GM21367 (cell line): ENCODE data around the gene ADCY10.
"Not testable (repeated sequence)": the region's sequence is repeated elsewhere in the genome, so short reads cannot be mapped to it uniquely, and the experiment has no call there.

Source experiments
- ATAC-seq: cut with Tn5 transposase; IDR thresholded peaks from one replicate; pipeline ENCODE4 v1.9.1; 2021; ENCODE audit not compliant: unreplicated experiment

The ADCY10 gene

DNA sequence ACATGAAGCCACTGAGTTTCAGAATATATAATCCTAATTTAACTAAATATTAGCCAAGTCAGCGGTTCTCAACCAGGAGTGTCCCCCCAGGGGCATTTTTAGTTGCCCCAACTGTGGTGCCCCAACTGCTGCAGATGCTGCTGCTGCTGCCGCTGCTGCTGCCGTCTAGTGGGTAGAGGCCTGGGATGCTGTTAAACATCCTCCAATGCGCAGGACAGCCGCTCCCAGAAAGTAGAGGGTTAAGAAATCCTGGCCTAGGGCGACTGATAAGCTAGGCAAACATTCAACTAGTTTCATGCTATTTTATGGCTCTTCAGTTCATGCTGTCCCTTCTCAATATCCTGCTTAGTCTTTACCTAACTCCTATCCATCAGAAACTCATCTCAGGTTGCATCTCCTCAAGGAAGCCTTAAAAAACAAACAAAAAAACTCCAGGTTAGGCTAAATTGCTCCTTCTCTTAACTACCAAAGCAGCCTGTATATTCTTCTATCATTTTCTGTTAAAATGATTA is 12.6 kb upstream of the ADCY10 start:
- ATAC-seq: no peak

DNA sequence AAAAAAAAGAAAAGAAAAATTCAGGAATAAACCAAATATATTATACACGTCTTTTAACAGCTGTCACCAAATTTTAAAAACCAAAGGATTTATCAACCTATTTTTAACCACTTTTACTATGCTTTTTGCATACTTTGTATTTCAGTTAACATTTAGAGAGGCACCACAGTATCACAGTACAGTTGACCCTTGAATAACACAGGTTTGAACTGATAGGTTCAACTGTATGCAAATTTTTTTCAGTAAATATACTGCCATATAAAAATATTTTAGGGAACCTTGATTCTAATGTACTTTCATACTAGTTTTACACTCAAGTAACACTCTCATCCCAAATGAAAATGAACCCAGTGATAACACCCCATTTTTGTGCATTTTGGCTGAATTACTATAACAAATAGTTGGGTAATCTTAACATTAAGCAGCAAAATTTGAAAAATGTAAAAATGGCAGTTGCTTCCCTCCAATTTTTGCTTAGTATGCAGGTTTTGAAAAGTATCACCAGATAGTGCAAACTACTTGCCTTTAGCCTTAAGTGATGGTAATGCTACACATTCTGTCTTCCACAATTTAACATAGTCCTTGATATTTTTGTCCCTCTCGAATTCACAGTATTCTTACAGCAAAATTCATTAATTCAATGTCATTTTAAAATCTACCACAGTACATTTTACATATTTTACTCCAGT is 10.8 kb upstream of the ADCY10 start:
- no peak for ATAC-seq

DNA sequence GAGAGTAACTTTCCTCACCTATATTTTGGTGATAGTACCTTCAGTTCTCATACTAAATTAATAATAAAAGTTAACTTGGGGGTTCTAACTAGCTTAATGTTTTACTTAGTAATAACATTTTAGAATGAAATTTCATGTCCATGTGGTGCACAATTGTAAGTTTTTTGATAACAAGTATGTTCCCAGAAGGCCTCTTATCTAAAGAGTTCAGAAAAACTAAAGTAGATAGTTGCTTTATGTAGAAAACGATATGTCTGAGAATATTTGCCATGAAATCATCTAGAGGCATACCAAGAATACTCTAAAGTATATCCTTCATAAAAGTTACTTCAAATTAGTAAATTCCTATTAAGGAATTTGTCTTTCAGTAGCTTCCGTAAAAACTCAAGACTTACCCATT is 10.2 kb upstream of the ADCY10 start:
- no peak for ATAC-seq

DNA sequence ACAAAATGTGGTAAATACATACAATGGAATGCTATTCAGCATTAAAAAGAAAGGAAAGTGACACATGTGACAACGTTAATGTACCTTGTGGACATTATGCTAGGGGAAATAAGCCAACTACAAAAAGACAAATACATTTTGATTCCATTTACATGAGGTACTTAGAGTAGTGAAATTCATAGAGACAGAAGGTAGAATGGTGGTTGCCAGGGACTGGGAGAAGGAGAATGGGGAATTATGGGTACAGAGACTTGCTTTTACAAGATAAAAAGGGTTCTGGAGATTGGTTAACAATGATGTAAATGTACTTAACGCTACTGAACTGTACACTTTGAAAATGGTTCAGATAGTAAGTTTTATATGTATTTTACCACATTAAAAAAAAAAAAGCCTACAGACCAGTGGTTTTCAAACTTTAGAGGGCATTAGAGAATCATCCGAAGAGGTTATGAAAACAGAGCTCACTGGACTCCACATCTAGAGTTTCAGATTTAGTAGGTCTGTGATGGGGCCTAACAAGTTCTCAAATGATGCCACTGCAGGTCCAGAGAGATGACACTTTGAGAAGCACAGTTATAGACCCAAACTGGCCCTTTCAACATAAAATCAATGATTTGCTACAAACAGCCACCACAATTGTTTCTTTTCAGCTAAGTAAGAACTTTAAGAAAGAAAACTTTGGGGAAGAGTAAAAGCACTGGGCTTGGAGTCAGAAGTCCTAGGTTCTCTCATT is 9.6 kb upstream of the ADCY10 start:
- no peak for ATAC-seq

DNA sequence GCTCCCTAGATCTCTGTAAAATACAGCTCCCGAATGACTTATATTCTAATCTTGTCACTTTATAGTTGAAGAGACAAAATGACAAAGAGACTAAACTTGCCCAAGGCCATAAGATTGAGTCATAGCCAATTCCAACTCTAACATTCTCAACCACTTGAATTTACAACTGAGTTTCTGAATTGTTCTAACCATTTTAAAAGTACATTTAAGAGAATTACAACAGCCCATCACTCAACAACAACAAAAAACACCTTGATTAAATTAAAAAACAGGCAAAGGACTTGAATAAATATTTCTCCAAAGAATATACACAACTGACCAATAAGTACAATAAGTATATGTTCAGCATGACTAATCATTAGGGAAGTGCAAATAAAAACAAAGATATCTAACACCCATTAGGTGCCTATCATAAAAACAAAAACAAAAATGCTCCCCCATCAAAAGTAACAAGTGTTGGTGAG is 8.7 kb upstream of the ADCY10 start:
- no peak for ATAC-seq

DNA sequence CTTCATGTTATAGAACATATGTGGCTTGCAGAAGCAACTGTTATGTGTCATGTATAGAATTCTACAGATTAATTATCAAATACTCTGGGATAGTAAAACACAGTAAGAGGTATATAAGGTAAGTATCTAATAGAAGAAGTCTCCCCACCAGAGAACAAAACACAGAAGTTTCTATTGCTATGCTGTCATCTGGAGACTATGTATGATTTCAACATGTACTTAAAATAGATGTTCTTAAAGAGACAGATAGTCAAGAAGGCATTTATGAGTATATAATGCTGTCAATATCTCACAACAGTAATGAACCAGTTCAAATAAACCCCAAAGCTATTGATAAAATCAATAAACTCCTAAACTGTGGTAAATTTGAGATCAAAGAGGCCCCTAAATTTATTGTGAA is 8.1 kb upstream of the ADCY10 start:
- ATAC-seq: no peak

DNA sequence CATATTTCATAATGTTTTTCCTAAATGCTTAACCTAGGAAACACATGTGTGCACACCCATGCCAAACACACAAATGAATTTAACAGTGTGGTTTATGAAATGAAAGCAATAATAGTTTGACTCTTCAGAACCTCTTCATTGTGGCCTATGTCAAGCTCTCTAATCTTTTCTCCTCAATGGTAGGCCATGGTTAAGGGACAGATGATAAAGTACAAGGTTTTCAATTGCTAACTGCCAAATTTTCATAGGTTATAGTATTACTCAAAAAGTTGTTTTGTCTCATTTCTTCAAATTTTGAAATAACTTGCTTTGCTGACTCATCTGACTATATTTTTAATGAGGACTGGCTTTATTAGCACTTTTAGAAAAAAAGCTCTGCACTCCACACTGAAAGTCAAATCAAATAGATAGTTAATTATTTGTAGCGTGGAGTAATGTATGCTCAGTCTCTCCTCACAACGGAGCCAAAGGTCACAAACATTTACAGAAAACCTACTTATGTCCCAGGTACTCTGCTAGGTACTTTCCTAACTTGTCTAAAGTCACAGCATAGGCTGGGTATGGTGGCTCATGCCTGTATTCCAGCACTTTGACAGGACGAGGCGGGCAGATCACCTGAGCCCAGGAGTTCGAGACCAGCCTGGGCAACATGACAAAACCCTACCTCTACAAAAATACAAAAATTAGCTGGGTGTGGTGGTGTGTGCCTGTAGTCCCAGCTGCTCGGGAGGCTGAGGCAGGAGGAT is 3.0 kb upstream of the ADCY10 start:
- ATAC-seq: no peak

DNA sequence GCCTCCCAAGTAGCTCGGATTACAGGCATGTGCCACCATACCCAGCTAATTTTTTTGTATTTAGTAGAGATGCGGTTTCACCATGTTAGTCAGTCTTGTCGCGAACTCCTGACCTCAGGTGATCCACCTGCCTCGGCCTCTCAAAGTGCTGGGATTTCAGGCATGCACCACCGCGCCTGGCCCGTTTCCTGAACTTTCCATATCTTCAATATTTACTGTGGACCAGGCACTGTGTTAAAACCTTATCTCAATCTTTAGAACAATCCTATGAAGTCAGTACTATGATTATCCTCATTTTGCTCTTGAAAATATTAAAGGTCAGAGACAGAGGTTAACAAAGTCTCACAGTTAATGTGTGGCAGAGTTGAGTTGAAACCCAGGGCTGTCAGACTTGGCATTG is 1.6 kb upstream of the ADCY10 start:
- no peak for ATAC-seq

DNA sequence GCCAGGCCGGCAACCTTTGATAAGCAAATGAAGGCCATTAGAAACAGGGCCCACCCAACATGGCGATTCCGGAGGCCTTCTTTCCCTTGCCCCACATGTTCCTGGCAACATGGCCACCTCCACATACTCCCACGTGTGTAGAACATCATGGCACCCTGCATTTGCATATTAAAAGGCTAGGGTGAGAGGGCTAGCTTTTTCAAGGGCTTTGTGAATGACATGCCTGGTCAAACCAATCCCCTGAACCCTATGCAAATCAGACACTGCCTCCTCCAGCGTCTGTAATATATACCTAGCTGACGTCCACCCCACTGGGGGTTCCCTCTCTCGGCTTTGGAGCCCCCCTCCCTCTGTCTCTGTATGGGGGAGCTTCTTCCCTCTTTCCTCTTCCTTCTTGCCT is 1.6 kb downstream of the ADCY10 start:
- no peak for ATAC-seq

DNA sequence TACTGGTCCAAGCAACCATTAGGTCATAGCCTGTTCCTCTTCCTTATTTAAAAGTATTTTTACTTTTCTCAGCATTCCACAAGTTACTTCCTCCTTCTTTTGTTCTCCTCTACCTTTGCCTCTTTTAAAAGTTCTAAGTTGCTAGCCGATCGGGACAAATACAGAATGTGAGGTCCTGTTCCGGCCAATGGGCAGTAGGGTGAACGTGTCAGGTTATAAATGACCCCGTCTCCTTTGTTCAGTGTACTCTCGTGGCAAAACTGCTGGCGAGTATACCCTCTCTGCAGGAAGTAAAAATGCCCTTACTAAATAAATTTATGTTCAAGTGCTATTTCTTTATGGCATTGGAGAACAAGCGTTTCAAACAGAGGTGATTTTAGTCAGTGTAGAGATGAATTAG is 2.5 kb downstream of the ADCY10 start:
- ATAC-seq: no peak

DNA sequence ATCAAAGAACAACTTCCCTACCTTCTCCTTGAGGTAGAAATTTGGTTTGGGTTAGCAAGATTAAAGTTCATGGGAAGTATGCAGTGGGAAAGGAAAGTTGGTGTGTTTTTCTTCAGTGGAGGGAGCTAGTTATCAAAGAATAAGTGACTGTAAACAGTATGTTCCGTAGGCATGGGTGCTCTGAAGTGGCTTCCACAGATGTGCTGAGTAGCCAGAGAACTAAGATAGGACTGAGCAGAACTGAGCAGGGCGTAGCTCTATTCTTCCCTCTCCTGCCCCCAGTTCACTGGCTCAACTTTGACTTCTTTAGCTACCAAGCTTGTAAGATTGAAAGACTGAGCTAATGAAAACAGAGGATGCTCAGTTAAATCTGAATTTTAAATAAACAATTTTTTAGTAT is 3.4 kb downstream of the ADCY10 start:
- ATAC-seq: no peak

DNA sequence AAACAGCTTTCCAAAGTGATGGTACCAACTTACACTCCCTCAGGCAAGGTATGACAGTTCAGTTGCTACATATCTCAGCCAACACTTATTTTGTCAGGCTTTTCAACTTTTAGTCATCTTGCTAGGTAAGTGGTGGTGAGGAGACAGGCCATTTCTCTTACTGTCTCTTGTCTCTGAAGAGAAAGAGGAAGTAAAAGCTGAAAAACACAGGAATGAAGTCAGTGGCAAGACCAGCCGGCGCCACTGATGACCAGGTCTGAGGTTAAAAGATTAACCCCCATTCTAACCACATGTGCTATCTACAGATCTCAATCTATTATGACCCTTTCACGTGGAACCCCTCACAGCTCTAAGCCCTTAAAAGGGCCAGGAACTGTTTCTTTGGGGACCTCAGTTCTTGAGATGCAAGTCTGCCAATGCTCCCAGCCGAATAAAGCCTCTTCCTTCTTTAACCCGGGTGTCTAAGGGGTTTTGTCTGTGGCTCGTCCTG is 4.2 kb downstream of the ADCY10 start:
- ATAC-seq: no peak

DNA sequence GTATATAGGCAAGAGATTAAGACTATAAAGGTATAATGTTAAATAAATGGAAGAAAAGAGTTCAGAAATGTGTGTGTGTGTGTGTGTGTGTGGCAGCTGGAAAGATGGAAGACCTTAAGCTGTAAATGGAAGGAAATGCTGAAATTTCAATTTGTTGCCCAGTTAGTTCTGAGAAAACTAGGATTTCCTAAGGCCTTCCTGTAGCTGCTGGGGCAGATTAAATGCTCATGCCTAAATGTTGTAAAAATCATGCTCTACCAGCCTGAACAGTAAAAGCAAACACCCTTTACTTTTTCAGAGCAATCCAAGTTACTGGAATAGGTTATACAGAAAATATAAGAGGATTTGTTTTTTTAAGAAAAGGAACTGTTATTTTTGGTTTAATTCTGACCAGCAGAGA is 8.3 kb downstream of the ADCY10 start:
- no peak for ATAC-seq

DNA sequence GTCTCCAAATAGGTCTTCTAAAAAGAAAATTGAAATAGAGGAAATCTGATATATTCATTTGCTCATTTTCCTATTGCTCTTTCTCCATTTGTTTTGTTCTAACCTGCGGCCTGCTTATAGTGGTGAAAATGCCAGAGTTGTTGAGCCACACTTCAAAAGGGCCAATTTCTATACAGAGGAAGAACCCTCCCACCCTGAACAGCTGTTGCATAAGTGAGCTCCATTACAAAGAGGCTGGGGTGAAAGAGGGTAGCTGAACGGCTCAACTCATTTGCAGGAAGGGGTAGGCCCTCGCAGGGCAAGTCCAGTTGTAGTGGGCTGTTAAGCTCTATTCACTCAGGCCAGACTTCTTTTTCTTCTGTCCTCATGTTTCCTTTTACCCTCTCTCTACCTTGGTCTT is 8.8 kb downstream of the ADCY10 start:
- no peak for ATAC-seq

DNA sequence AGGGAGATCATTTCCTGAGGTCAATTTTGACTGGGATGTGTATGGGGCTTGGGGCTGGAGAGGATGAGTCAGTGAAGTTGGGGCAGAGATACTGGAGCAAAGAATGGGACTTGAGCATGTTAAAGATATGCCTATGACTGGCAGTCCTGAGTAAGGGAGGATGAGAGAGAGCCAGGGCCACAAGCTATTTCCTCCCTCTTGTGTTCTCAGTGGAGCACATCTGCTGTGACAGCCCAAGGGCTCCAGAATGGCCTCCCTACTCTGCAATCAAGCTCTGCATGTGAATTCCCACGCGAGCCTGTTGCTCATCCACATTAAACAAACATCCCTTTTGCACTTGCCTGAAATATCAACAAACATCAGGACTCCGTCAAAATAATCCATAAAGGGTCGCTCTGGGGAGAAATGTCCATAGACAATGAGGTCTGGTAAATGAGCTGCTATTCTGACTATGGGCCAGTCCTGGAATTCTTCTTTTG is 9.2 kb downstream of the ADCY10 start:
- ATAC-seq: no peak

DNA sequence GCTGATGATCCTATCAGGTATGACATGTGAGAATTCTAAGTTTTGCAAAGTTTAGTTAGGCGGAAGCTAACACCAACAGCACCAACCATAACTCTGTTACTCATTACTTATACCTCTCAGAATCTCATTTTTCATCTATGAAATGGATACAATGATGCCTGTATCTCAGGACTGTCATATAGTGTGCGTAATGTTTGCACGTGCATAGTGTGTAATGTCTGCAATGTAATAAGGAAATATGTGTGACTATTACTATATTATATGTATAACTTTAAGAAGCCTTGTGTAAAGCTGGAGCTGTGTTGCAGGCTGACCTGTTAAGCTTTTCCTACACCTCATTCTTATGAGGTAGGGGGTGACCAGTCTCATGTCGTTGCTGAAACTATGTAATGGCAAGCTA is 13.0 kb downstream of the ADCY10 start:
- no peak for ATAC-seq

DNA sequence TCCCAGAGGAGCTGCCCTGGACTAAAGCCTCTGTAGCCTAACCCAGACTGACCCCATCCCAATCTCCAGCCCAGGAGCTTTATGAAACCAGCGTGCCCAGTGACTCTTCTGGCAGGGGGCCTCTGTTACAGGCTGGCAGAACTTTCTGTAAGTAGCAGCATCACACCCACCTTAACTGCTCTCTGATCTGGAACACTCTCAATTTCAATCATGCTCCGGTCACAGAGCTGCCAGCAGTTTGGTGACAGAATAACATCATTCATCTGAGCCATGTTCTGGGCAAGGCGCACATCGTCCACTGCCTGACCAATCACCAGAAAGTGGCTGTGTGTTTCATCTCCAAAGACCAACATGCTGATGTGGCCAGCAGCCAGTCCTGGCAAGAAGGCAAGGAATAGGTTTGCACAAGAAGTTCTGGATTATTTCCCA is 14.7 kb downstream of the ADCY10 start:
- peak; percentile 68 for ATAC-seq

DNA sequence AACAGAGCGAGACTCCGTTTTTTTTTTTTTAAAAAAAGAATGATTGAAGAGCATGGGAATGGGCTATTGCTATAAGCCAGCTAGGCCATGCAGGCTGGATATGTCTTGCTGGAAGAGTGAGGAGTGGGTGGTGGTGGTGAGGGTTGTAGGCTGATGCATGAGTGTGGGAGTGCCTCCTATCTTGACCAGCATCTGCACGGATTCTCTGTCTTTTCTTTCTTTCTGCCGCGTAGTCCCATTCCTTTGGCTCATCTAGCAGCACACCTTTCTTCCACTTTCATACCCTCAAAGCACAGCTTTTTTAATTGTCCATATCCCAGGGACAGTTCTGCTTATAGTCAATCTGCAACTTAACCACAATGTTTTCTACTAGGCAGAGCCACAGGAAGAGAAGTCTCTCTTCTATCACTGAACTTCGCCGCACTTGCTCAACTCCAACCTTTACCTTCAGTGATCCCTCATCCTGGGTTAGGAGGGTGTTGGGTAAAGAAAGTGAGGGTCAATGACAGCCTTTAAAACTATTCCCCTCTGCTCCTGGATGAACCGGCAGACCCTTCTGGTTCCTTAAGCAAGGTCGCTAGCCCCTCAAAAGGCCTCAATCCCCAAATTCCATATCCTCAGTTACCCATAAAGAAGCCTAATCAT is 15.2 kb downstream of the ADCY10 start:
- no peak for ATAC-seq

DNA sequence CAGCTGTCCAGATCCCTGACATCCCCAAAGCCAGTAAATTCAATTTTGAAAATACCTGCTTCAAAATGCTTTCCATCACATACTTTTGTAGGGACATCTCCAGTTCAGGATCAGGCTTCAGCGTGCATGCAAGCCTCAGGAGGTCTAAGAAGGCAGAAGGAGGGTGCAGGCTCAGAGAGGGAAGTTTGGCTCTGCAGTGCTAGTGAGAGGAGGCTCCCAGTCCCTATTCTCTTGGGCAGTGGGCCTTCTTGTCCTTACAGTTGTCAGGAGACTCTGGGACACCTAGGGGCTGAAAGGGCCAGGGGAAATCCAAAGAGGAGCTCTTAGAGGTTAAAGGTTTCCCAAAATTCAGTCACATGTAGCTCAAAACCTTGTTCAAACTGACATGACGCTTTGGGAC is 20.1 kb downstream of the ADCY10 start:
- no peak for ATAC-seq

DNA sequence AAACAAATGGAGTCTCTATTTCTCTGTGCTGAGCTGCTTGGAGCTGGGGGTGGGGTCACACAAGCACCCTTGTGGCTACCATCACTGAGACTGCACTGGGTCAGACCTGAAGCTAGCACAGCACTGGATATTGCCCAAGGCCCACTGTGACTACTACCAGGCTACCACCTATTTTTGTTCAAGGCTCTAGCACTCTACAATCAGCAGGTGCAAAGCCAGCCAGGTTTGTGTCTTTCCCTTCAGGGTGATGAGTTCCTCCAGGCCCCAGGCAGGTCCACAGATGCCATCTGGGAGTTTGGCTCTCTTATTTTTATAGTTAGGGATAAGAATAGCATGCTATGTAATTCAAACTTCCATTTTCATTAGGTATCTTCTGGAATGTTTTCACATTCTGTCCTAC is 23.5 kb downstream of the ADCY10 start:
- no peak for ATAC-seq

DNA sequence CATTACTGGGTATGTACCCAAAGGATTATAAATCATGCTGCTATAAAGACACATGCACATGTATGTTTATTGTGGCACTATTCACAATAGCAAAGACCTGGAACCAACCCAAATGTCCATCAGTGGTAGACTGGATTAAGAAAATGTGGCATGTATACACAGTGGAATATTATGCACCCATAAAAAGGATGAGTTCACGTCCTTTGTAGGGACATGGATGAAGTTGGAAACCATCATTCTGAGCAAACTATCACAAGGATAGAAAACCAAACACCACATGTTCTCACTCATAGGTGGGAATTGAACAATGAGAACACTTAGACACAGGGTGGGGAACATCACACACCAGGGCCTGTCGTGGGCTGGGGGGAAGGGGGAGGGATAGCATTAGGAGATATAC is 26.7 kb downstream of the ADCY10 start:
- not testable (repeated sequence) for ATAC-seq
